D721Med (cell line): ENCODE measurements around the gene COL16A1.

Source experiments
- DNase-seq: peaks from one replicate; pipeline ENCODE4 v3.0.0; 2011; ENCODE audit warnings: low spot score; ENCODE audit not compliant: insufficient read length
- FAIRE-seq: peaks from 2 replicates; lab custom pipeline; 2011; peaks lifted over from hg19 to GRCh38; lab: Jason Lieb, UNC
- TF ChIP-seq, protein P1 (sequence below): IDR thresholded peaks from 2 replicates; pipeline ENCODE4 v1.5.1; 2012; ENCODE audit warnings: mild to moderate bottlenecking, control low read depth; ENCODE audit not compliant: insufficient read depth; ENCODE audit errors: missing control alignments

The COL16A1 gene

DNA sequence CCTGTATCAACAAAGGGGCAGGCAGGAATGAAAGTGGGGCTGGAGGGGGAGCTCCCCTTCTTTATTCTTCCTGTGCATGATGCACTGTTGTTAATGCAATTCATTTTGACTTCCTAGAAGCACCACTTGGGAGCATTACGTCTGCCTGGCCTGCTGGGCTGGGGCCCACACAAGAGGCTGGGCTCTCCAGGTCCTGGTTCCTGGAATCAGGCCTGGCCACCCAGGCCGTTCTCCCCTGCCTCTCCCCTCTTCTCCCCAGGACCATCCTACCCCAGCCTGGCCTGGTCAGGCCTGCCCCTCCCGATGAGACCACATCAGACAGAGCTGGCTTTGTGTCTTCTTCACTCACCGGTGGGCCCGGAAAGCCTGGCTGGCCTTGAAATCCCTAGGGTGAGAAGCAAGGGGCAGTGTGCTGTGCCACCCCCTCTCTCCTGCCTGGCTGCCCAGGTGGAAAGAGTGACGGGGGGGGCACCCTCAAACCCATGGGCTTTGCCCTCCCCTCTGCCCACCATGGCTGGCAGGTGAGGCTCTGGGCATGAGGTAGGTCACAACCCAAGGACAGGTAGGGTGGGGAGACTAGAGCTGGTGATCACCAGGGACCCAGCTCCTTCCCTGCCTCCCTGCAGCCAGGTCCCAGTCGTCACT, 38.5 kb downstream of the COL16A1 start:
- FAIRE-seq = no peak
- DNase-seq = no peak
- TF ChIP-seq, protein P1, sequence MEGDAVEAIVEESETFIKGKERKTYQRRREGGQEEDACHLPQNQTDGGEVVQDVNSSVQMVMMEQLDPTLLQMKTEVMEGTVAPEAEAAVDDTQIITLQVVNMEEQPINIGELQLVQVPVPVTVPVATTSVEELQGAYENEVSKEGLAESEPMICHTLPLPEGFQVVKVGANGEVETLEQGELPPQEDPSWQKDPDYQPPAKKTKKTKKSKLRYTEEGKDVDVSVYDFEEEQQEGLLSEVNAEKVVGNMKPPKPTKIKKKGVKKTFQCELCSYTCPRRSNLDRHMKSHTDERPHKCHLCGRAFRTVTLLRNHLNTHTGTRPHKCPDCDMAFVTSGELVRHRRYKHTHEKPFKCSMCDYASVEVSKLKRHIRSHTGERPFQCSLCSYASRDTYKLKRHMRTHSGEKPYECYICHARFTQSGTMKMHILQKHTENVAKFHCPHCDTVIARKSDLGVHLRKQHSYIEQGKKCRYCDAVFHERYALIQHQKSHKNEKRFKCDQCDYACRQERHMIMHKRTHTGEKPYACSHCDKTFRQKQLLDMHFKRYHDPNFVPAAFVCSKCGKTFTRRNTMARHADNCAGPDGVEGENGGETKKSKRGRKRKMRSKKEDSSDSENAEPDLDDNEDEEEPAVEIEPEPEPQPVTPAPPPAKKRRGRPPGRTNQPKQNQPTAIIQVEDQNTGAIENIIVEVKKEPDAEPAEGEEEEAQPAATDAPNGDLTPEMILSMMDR = no peak

DNA sequence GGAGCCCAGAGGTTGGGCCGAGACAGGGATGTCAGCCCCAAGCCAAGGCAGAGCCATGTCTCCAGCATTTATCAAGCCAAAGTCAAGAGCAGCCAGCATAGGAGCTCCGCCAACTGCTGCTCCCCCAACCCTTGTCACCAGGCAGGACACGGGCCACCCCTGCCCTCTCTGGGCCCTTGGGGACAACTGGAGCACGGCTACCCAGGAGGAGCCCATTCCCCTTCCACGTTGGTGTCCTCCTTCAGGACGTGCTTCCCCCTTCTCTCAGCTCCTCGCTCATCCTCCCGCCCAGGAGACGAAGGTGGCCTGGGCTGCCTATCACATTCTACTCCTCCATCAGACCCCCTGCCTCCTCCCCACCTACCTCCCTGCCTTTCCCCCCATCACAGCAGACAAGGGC, 39.3 kb downstream of the COL16A1 start:
- TF ChIP-seq, protein P1 = no peak
- no peak for FAIRE-seq
- DNase-seq = no peak

DNA sequence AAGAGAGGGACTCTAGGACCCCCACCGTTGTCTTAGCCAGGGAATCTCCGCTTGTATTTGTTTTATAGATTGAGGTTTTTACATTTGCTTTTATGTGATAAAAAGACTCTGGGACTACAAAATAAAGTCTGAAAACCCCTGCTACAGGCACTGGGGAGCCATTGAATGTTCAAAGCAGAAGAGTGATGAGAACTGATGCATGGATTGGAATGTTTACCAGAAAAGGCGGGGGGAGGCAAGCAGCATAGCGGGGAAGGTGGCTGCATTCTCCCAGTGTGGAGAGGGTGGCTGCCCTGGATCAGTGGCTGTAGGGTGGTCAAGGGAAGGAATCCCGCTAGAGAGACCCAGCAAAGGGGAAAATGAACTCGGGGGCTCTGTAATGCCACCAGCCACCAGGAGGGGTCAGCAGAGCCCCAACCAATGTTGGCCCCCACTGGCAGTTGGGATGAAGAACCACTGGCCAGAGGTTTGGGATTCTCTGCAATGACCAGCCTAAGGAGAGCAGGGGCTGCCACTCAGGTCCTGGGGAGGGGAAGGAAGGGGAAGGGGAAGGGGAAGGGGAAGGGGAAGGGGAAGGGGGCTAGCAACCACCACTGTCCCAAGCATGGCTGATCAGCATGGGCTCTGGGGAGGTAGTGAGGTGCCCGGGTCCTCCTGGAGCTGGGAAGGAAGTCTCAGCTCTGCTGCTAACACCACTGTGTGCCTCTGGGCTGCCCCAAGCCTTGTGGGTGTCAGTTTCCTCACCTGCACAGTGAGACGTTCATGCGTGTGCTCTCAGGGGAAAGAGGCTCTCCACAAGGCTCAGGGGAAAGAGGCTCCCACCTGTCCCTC, 40.0 kb downstream of the COL16A1 start:
- TF ChIP-seq, protein P1 = peak; percentile 83
- DNase-seq = peak; percentile 69
- no peak for FAIRE-seq

DNA sequence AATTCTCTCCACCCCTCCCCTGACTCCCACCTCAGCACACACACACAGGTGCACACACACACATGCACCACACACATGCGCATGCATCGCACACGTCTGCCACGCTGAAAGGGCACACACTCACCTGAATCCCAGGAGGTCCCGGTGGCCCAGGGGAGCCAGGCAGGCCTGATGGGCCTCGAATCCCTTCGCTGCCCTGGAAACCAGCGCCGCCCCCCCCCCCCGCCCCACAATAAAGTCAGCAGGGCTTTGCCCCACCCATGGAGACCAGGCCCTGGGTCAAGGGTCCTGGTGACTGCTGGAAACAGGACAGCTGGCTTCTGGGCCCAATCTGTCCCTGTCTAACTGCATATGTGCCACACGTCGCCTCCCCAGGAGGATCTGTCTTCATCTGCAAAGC, 41.4 kb downstream of the COL16A1 start:
- TF ChIP-seq, protein P1 = no peak
- FAIRE-seq (no peak), DNase-seq (no peak)

DNA sequence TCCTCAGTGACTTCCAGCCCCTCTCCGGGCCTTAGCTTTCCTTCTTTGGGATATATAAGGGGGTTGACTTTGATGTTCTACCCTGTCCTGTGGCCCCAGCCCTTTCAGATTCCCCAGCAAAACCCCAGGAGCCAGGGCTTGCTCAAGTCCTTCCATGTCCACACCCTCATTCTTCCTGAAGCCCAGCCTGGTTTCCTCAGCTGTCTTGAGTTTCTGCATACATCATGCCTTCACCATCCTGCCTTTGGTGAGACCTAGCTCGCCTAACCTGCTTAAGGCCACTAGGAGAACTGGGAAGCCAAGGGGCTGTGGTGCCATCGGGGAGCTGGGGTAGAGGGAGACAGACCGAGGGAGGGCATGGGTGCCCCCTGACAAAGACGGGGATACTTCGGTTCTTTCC, 42.0 kb downstream of the COL16A1 start:
- TF ChIP-seq, protein P1 = no peak
- FAIRE-seq (no peak), DNase-seq (no peak)

DNA sequence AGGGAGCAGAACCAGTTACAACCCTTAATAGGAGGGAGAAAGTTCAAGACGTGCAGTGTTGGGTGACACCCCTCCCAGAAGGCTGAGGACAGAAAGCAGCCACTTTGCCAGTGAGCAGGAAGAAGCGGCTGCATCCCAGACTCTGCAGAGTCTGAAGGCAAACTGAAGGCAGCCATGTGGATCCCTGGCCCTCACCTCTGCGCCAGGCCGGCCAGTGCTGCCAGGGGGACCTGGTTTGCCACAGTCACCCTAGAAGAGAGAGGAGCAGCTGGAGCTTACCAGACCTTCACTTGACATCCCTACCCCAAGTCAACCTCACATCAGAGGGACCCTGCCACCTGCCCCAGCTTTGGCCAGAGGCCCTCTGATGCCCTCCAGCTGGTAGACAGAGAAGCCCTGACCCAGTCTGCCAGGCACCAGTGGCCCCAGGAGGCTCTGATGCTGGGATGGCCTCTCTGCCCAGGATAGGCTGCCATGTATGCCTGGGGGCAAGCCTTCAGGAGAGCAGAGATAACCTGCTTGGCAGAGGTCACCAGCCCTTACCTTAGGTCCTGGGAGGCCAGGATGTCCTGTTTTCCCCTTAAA, 42.9 kb downstream of the COL16A1 start:
- no peak for FAIRE-seq
- TF ChIP-seq, protein P1 = no peak
- no peak for DNase-seq
